ENCODE data around the gene RAB39B. TPM values are rescaled to one million over a fixed set of nuclear protein-coding genes. Genes with fewer than 3 reads are reported as not detected.

The RAB39B gene
- total and polyA plus RNA-seq, 2 experiments from 2014 or later, result 6.2 to 11.3 TPM

DNA sequence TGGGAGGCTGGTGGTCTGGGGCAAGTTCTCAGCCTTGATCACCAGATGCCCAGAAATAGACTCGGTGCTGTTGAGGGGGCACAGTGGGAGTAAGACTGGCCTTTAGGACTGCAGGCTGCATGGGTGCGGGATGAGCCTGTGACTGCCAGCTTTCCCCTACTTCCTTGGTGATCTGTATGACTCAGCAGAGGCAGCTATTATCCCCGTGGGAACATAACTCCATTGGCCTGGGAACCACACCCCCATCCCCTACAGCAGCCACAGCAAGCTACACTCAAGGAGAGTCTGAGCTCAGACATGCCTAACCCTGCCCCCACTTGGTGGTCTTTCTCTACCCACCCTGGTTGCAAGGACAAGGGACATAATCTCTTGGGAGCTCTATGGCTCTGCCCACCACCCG lies 49.5 kb upstream of the RAB39B start:
- no peaks in the 10 kb centered on the region for H3F3A ChIP-seq (replicated peaks; ENCODE audit: low read depth)
- Mint-ChIP-seq H3K27ac (no peak overlapping the region), H3K4me1 (peaks cover 5% of the 10 kb centered on the region; the same call in 1 of the 3 replicates), H3K4me3 (no peak overlapping the region), H3K36me3 (ENCODE audit: low read depth) (no peaks in the 10 kb centered on the region), H3K27me3 (ENCODE audit: insufficient read depth, low read depth, poor library complexity) (no peaks in the 10 kb centered on the region), H3K9me3 (peaks cover 7% of the 10 kb centered on the region)
- DNase-seq (ENCODE audit: low spot score) (peak; percentile 8), ATAC-seq (no peak)
- no peak overlapping the region for H3K27ac ChIP-seq (ENCODE audit: low read depth)
- no peaks in the 10 kb centered on the region for H3K27me3 ChIP-seq (ENCODE audit: insufficient read depth)
- no peak overlapping the region for H3K4me2 ChIP-seq
- TF ChIP-seq ZNF114 (CRISPR knock-in tag; IDR thresholded peaks at IDR 0.05) (no peak), NANOG (IDR thresholded peaks at IDR 0.05; ENCODE audit: borderline replicate concordance) (no peak), JUNB (IDR thresholded peaks at IDR 0.05; ENCODE audit: unreplicated experiment) (no peak)
- TF ChIP-seq, protein P1, sequence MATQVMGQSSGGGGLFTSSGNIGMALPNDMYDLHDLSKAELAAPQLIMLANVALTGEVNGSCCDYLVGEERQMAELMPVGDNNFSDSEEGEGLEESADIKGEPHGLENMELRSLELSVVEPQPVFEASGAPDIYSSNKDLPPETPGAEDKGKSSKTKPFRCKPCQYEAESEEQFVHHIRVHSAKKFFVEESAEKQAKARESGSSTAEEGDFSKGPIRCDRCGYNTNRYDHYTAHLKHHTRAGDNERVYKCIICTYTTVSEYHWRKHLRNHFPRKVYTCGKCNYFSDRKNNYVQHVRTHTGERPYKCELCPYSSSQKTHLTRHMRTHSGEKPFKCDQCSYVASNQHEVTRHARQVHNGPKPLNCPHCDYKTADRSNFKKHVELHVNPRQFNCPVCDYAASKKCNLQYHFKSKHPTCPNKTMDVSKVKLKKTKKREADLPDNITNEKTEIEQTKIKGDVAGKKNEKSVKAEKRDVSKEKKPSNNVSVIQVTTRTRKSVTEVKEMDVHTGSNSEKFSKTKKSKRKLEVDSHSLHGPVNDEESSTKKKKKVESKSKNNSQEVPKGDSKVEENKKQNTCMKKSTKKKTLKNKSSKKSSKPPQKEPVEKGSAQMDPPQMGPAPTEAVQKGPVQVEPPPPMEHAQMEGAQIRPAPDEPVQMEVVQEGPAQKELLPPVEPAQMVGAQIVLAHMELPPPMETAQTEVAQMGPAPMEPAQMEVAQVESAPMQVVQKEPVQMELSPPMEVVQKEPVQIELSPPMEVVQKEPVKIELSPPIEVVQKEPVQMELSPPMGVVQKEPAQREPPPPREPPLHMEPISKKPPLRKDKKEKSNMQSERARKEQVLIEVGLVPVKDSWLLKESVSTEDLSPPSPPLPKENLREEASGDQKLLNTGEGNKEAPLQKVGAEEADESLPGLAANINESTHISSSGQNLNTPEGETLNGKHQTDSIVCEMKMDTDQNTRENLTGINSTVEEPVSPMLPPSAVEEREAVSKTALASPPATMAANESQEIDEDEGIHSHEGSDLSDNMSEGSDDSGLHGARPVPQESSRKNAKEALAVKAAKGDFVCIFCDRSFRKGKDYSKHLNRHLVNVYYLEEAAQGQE (IDR thresholded peaks at IDR 0.05; ENCODE audit: unreplicated experiment), result no peak
- no peaks in the 10 kb centered on the region for H3K79me2 ChIP-seq (replicated peaks; ENCODE audit: insufficient read depth)
- no peak overlapping the region for H2AFZ ChIP-seq
- H3K4me3 ChIP-seq, result no peak overlapping the region
- no peaks in the 10 kb centered on the region for H3K9me2 ChIP-seq (ENCODE audit: insufficient read depth)
- H3K4me1 ChIP-seq (ENCODE audit: insufficient read depth), result no peaks in the 10 kb centered on the region
- H3K36me3 ChIP-seq (ENCODE audit: insufficient read depth), result no peaks in the 10 kb centered on the region
- H4K20me1 ChIP-seq (replicated peaks; ENCODE audit: insufficient read depth), result no peaks in the 10 kb centered on the region

DNA sequence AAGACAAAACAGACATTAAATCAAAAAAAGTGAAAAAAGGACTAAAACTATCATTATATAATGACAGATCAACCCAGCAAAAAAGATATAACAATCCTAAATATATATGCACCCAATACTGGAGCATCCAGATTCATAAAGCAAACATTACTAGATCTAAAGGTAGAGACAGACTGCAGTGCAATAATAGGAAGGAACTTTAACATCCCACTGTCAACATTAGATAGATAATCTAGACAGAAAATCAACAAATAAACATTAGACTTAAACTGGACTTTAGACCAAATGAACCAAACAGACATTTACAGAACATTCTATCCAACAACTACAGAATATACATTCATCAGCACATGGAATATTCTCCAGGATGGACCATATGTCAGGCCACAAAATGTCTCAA lies 29.5 kb upstream of the RAB39B start:
- Histone ChIP-seq H2AFZ (no peak overlapping the region), H3K4me1 (ENCODE audit: insufficient read depth) (no peaks in the 10 kb centered on the region), H4K20me1 (replicated peaks; ENCODE audit: insufficient read depth) (no peaks in the 10 kb centered on the region), H3K36me3 (ENCODE audit: insufficient read depth) (no peaks in the 10 kb centered on the region), H3K27ac (ENCODE audit: low read depth) (no peak overlapping the region), H3K4me3 (no peak overlapping the region), H3K9me2 (ENCODE audit: insufficient read depth) (no peaks in the 10 kb centered on the region), H3F3A (replicated peaks; ENCODE audit: low read depth) (no peaks in the 10 kb centered on the region), H3K27me3 (ENCODE audit: insufficient read depth) (no peaks in the 10 kb centered on the region), H3K4me2 (no peak overlapping the region), H3K79me2 (replicated peaks; ENCODE audit: insufficient read depth) (no peaks in the 10 kb centered on the region)
- Mint-ChIP-seq H3K27ac (no peak overlapping the region), H3K27me3 (ENCODE audit: insufficient read depth, low read depth, poor library complexity) (no peaks in the 10 kb centered on the region), H3K36me3 (ENCODE audit: low read depth) (no peaks in the 10 kb centered on the region), H3K4me3 (no peak overlapping the region), H3K9me3 (no peaks in the 10 kb centered on the region), H3K4me1 (no peaks in the 10 kb centered on the region)
- no peak for ATAC-seq
- no peak for DNase-seq (ENCODE audit: low spot score)
- TF ChIP-seq CREB1 (CRISPR knock-in tag; IDR thresholded peaks at IDR 0.05; ENCODE audit: low read depth) (no peak), NANOG (IDR thresholded peaks at IDR 0.05; ENCODE audit: borderline replicate concordance) (no peak)
- TF ChIP-seq, protein P1 (IDR thresholded peaks at IDR 0.05; ENCODE audit: unreplicated experiment), result no peak
- TF ChIP-seq, protein P2, sequence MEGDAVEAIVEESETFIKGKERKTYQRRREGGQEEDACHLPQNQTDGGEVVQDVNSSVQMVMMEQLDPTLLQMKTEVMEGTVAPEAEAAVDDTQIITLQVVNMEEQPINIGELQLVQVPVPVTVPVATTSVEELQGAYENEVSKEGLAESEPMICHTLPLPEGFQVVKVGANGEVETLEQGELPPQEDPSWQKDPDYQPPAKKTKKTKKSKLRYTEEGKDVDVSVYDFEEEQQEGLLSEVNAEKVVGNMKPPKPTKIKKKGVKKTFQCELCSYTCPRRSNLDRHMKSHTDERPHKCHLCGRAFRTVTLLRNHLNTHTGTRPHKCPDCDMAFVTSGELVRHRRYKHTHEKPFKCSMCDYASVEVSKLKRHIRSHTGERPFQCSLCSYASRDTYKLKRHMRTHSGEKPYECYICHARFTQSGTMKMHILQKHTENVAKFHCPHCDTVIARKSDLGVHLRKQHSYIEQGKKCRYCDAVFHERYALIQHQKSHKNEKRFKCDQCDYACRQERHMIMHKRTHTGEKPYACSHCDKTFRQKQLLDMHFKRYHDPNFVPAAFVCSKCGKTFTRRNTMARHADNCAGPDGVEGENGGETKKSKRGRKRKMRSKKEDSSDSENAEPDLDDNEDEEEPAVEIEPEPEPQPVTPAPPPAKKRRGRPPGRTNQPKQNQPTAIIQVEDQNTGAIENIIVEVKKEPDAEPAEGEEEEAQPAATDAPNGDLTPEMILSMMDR (conservative IDR thresholded peaks at IDR 0.05; ENCODE audit: low read depth in 2 of 2), result no peak
